ENCODE measurements around the gene CATSPERB. TPM values are rescaled to one million over a fixed set of nuclear protein-coding genes. Genes with fewer than 3 reads are reported as not detected.

The CATSPERB gene
- total RNA-seq, 1 donor from 2014 or later = not detected

GRCh38 chr14:91727121-91727520 is 4.8 kb downstream of the CATSPERB start:
- intact Hi-C loops (cut with micrococcal nuclease) = no loop called here
- CTCF ChIA-PET = no interaction called here
- no peak overlapping the region for H3K4me3 Mint-ChIP-seq
- H3K27ac Mint-ChIP-seq = no peak overlapping the region
- H3K4me1 Mint-ChIP-seq = no peaks in the 10 kb centered on the region
- H3K9me3 Mint-ChIP-seq = no peaks in the 10 kb centered on the region
- H3K27me3 Mint-ChIP-seq = peaks cover 4% of the 10 kb centered on the region
- ATAC-seq (ENCODE audit: low read depth) = no peak
- no peaks in the 10 kb centered on the region for H3K36me3 Mint-ChIP-seq (ENCODE audit: low read depth)
- DNase-seq = no peak
- TF ChIP-seq CTCF (IDR thresholded peaks at IDR 0.05) = no peak
- POLR2A ChIA-PET = no interaction called here

GRCh38 chr14:91723501-91723900 is 8.4 kb downstream of the CATSPERB start:
- Mint-ChIP-seq H3K4me1 (no peaks in the 10 kb centered on the region), H3K4me3 (no peak overlapping the region), H3K9me3 (no peaks in the 10 kb centered on the region), H3K27me3 (peaks cover 2% of the 10 kb centered on the region), H3K27ac (no peak overlapping the region), H3K36me3 (ENCODE audit: low read depth) (no peaks in the 10 kb centered on the region)
- no peak for DNase-seq
- ChIA-PET POLR2A (no interaction called here), CTCF (no interaction called here)
- intact Hi-C loops (cut with micrococcal nuclease) = no loop called here
- TF ChIP-seq CTCF (IDR thresholded peaks at IDR 0.05) = no peak
- ATAC-seq (ENCODE audit: low read depth) = no peak

GRCh38 chr14:91722386-91722785 is 9.5 kb downstream of the CATSPERB start:
- no peaks in the 10 kb centered on the region for H3K4me1 Mint-ChIP-seq
- H3K27ac Mint-ChIP-seq = no peak overlapping the region
- POLR2A ChIA-PET = no interaction called here
- H3K27me3 Mint-ChIP-seq = peaks cover 2% of the 10 kb centered on the region
- ATAC-seq (ENCODE audit: low read depth) (no peak), DNase-seq (no peak)
- CTCF ChIA-PET = no interaction called here
- H3K4me3 Mint-ChIP-seq = no peak overlapping the region
- H3K9me3 Mint-ChIP-seq = no peaks in the 10 kb centered on the region
- intact Hi-C loops (cut with micrococcal nuclease) = no loop called here
- no peak for TF ChIP-seq CTCF (IDR thresholded peaks at IDR 0.05)
- H3K36me3 Mint-ChIP-seq (ENCODE audit: low read depth) = no peaks in the 10 kb centered on the region

GRCh38 chr14:91719839-91720238 is 12.0 kb downstream of the CATSPERB start:
- intact Hi-C loops (cut with micrococcal nuclease) = no loop called here
- CTCF ChIA-PET = no interaction called here
- POLR2A ChIA-PET = no interaction called here
- peaks cover 2% of the 10 kb centered on the region for H3K27me3 Mint-ChIP-seq
- H3K27ac Mint-ChIP-seq = no peak overlapping the region
- no peaks in the 10 kb centered on the region for H3K36me3 Mint-ChIP-seq (ENCODE audit: low read depth)
- H3K9me3 Mint-ChIP-seq = no peaks in the 10 kb centered on the region
- H3K4me1 Mint-ChIP-seq = no peaks in the 10 kb centered on the region
- no peak overlapping the region for H3K4me3 Mint-ChIP-seq
- no peak for ATAC-seq (ENCODE audit: low read depth)
- TF ChIP-seq CTCF (IDR thresholded peaks at IDR 0.05) = no peak
- no peak for DNase-seq

GRCh38 chr14:91716999-91717398 is 14.9 kb downstream of the CATSPERB start:
- H3K27me3 Mint-ChIP-seq = peaks cover 2% of the 10 kb centered on the region
- DNase-seq (no peak), ATAC-seq (ENCODE audit: low read depth) (no peak)
- no peaks in the 10 kb centered on the region for H3K4me1 Mint-ChIP-seq
- no peaks in the 10 kb centered on the region for H3K36me3 Mint-ChIP-seq (ENCODE audit: low read depth)
- TF ChIP-seq CTCF (IDR thresholded peaks at IDR 0.05) = no peak
- POLR2A ChIA-PET = no interaction called here
- H3K4me3 Mint-ChIP-seq = no peak overlapping the region
- CTCF ChIA-PET = no interaction called here
- intact Hi-C loops (cut with micrococcal nuclease) = no loop called here
- H3K27ac Mint-ChIP-seq = no peak overlapping the region
- no peaks in the 10 kb centered on the region for H3K9me3 Mint-ChIP-seq
